Liver (tissue), 9 donors: Measurements from ENCODE around the gene WDR62. TPM values are rescaled to one million over a fixed set of nuclear protein-coding genes. Genes with fewer than 3 reads are reported as not detected.

Source experiments
- DNase-seq: peaks from one replicate; pipeline ENCODE4 v3.0.0-alpha.2; 2017; ENCODE audit warnings: low spot score
- H3K27ac ChIP-seq, 2 donors: one replicate each; pipeline ENCODE4 v1.7.0; 2013; ENCODE audit warnings: inconsistent platforms in 2 of 2, low read length in 2 of 2, control low read depth in 1 of 2, low read depth in 1 of 2, mild to moderate bottlenecking in 1 of 2
- H3K27me3 ChIP-seq, 4 donors: one replicate each; pipeline versions ENCODE4 v1.6.1 to v1.7.0; 2013; ENCODE audit warnings: low read length in 3 of 4, inconsistent platforms in 1 of 4, mild to moderate bottlenecking in 1 of 4, moderate library complexity in 1 of 4; ENCODE audit not compliant: control insufficient read depth in 4 of 4, insufficient read depth in 4 of 4
- H3K36me3 ChIP-seq, 4 donors: one replicate each; pipeline versions ENCODE4 v1.6.1 to v1.7.0; 2013; ENCODE audit warnings: low read length in 3 of 4, mild to moderate bottlenecking in 3 of 4, low read depth in 1 of 4, moderate library complexity in 1 of 4; ENCODE audit not compliant: control insufficient read depth in 4 of 4, insufficient read depth in 3 of 4
- H3K4me1 ChIP-seq, 4 donors: one replicate each; pipeline versions ENCODE4 v1.6.1 to v1.7.0; 2013; ENCODE audit warnings: low read length in 3 of 4, mild to moderate bottlenecking in 3 of 4, moderate library complexity in 1 of 4; ENCODE audit not compliant: control insufficient read depth in 4 of 4, insufficient read depth in 4 of 4
- H3K4me3 ChIP-seq, 3 donors: one replicate each; pipeline versions ENCODE4 v1.6.1 to v1.7.0; 2013; ENCODE audit warnings: low read length in 3 of 3, control low read depth in 1 of 3, low read depth in 1 of 3, mild to moderate bottlenecking in 1 of 3
- H3K9ac ChIP-seq, 2 donors: one replicate each; pipeline ENCODE4 v1.7.0; 2013; ENCODE audit warnings: low read length in 2 of 2, mild to moderate bottlenecking in 2 of 2, moderate library complexity in 2 of 2, control low read depth in 1 of 2, low read depth in 1 of 2
- H3K9me3 ChIP-seq, 4 donors: one replicate each; pipeline versions ENCODE4 v1.6.1 to v1.7.0; 2013; ENCODE audit warnings: low read length in 3 of 4; ENCODE audit not compliant: control insufficient read depth in 4 of 4
- FOXA1 ChIP-seq: IDR thresholded peaks from 2 replicates; pipeline ENCODE4 v1.6.1; 2016; ENCODE audit warnings: antibody characterized with exemption
- FOXA2 ChIP-seq: IDR thresholded peaks from 2 replicates; pipeline ENCODE4 v1.6.1; 2016; ENCODE audit warnings: antibody characterized with exemption
- GABPA ChIP-seq, 2 donors: IDR thresholded peaks in 1 of 2; conservative IDR thresholded peaks in 1 of 2; 2 replicates each; pipeline ENCODE4 v1.6.1; 2016; ENCODE audit warnings: antibody characterized with exemption in 2 of 2, mild to moderate bottlenecking in 1 of 2, moderate library complexity in 1 of 2
- HNF4A ChIP-seq, 2 donors: conservative IDR thresholded peaks; 2 replicates each; pipeline ENCODE4 v1.6.1; 2016; ENCODE audit warnings: antibody characterized with exemption in 2 of 2, mild to moderate bottlenecking in 2 of 2
- JUND ChIP-seq, 2 donors: IDR thresholded peaks; 2 replicates each; pipeline ENCODE4 v1.6.1; 2016; ENCODE audit warnings: antibody characterized with exemption in 2 of 2
- NR2F2 ChIP-seq: IDR thresholded peaks from 2 replicates; pipeline ENCODE4 v1.6.1; 2016; ENCODE audit warnings: antibody characterized with exemption
- RAD21 ChIP-seq, 2 donors: IDR thresholded peaks; 2 replicates each; pipeline ENCODE4 v1.6.1; 2016; ENCODE audit warnings: antibody characterized with exemption in 2 of 2, mild to moderate bottlenecking in 2 of 2
- REST ChIP-seq: IDR thresholded peaks from 2 replicates; pipeline ENCODE4 v1.6.1; 2016; ENCODE audit warnings: antibody characterized with exemption, mild to moderate bottlenecking
- RXRA ChIP-seq, 2 donors: IDR thresholded peaks; 2 replicates each; pipeline ENCODE4 v1.6.1; 2017 to 2018; ENCODE audit warnings: antibody characterized with exemption in 2 of 2, mild to moderate bottlenecking in 1 of 2
- SP1 ChIP-seq: IDR thresholded peaks from 2 replicates; pipeline ENCODE4 v1.6.1; 2018; ENCODE audit warnings: antibody characterized with exemption, mild to moderate bottlenecking
- TAF1 ChIP-seq: conservative IDR thresholded peaks from 2 replicates; pipeline ENCODE4 v1.6.1; 2016; ENCODE audit warnings: antibody characterized with exemption, mild to moderate bottlenecking
- YY1 ChIP-seq: IDR thresholded peaks from 2 replicates; pipeline ENCODE4 v1.6.1; 2016; ENCODE audit warnings: antibody characterized with exemption, mild to moderate bottlenecking
- ZBTB33 ChIP-seq: IDR thresholded peaks from 2 replicates; pipeline ENCODE4 v1.6.1; 2016; ENCODE audit warnings: antibody characterized with exemption
- WGBS: extraction: QIAGEN DNeasy Blood & Tissue Kit; methylation state at CpG from one replicate; pipeline ENCODE4 v1.1.7; 2013; 5-methylcytosine and 5-hydroxymethylcytosine counted together
- polyA plus RNA-seq, 2 donors: library from polyadenylated mRNA; stranded (reverse) in 1 of 2; unstranded in 1 of 2; fragments of 200-250 nt in 1 of 2; fragments of >200 nt in 1 of 2; fragmentation: Nextera tagmentation in 1 of 2; extraction: Ambion mirVana in 1 of 2; gene quantifications; one replicate each; pipeline versions ENCODE4 v1.2.1 to v1.2.3, GENCODE V29; 2013 to 2015
- total RNA-seq, 2 donors: library from RNA; depleted of rRNA; stranded (reverse); fragments of >200 nt; gene quantifications; one replicate each; pipeline ENCODE4 v1.2.3, GENCODE V29; 2014
- TF ChIP-seq, protein P1 (sequence below): IDR thresholded peaks from 2 replicates; pipeline ENCODE4 v1.6.1; 2016; ENCODE audit warnings: antibody characterized with exemption
- TF ChIP-seq, protein P2 (sequence below): fragments of 150-350 bp; IDR thresholded peaks from 2 replicates; pipeline ENCODE4 v1.5.1; 2017; ENCODE audit warnings: improper control_type of control experiment, low read depth, low read length; ENCODE audit not compliant: missing input control
- donor health status: healthy.
- donor health status: healthy.
- donor health status: healthy.
- donor health status: healthy.
- donor health status: healthy.

Gene WDR62
- total and polyA plus RNA-seq, 4 donors: 0.26 to 6.6 (median 0.71) TPM

- H3K4me1 ChIP-seq: peaks cover 11 to 35% (median 25%) of the 10 kb centered on the region in 4 donors
- H3K36me3 ChIP-seq: peaks cover 0 to under 1% (median 0%) of the 10 kb centered on the region in 4 donors
- peak within 1 kb of the TSS; percentile 0 to 53 (median 44) for H3K4me3 ChIP-seq
- H3K9me3 ChIP-seq: no peaks in the 10 kb centered on the region
- peak within 1 kb of the TSS; percentile 10 to 69 for H3K27ac ChIP-seq
- TF ChIP-seq FOXA1 (no peak), RXRA (IDR thresholded peaks at IDR 0.05) (peak in 1 of 2 donors; percentile 33), JUND (IDR thresholded peaks at IDR 0.05) (peak in 1 of 2 donors; percentile 8), HNF4A (conservative IDR thresholded peaks at IDR 0.05) (peak; percentile 61 to 65), TAF1 (no peak), REST (peak; percentile 50), SP1 (peak; percentile 65), RAD21 (IDR thresholded peaks at IDR 0.05) (no peak), YY1 (peak; percentile 84)
- TF ChIP-seq, protein P1, sequence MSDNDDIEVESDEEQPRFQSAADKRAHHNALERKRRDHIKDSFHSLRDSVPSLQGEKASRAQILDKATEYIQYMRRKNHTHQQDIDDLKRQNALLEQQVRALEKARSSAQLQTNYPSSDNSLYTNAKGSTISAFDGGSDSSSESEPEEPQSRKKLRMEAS: peak; percentile 28
- peak; percentile 54 for DNase-seq
- 28% methylated on average over 19 of the region's 19 CpGs for WGBS
- H3K9ac ChIP-seq: peak within 1 kb of the TSS in 1 of 2 donors; percentile 6
- no peaks in the 10 kb centered on the region for H3K27me3 ChIP-seq
These were observed 46.2 kb upstream of the WDR62 start, which contains the start of gene SYNE4 for GRCh38 chr19:36008336-36008978. Gene SYNE4, minus strand, starts transcription at chr19:36008813. Its CDS starts 132 bp downstream, at chr19:36008681.

- Histone ChIP-seq H3K36me3 (no peaks in the 10 kb centered on the region), H3K4me3 (peak overlapping the region in 2 of 3 donors; percentile 23 to 53), H3K4me1 (peaks cover 11 to 39% (median 27%) of the 10 kb centered on the region in 4 donors), H3K9ac (peak overlapping the region in 1 of 2 donors; percentile 6), H3K9me3 (no peaks in the 10 kb centered on the region), H3K27me3 (no peaks in the 10 kb centered on the region), H3K27ac (peak overlapping the region; percentile 9 to 10)
- no peak for TF ChIP-seq GABPA (IDR thresholded peaks at IDR 0.05 in 1 of 2, conservative IDR thresholded peaks at IDR 0.05 in 1 of 2)
- TF ChIP-seq FOXA2: no peak
- TF ChIP-seq, protein P2, sequence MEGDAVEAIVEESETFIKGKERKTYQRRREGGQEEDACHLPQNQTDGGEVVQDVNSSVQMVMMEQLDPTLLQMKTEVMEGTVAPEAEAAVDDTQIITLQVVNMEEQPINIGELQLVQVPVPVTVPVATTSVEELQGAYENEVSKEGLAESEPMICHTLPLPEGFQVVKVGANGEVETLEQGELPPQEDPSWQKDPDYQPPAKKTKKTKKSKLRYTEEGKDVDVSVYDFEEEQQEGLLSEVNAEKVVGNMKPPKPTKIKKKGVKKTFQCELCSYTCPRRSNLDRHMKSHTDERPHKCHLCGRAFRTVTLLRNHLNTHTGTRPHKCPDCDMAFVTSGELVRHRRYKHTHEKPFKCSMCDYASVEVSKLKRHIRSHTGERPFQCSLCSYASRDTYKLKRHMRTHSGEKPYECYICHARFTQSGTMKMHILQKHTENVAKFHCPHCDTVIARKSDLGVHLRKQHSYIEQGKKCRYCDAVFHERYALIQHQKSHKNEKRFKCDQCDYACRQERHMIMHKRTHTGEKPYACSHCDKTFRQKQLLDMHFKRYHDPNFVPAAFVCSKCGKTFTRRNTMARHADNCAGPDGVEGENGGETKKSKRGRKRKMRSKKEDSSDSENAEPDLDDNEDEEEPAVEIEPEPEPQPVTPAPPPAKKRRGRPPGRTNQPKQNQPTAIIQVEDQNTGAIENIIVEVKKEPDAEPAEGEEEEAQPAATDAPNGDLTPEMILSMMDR: no peak
- no peak for TF ChIP-seq RAD21 (IDR thresholded peaks at IDR 0.05)
- TF ChIP-seq NR2F2: no peak
- no peak for TF ChIP-seq HNF4A (conservative IDR thresholded peaks at IDR 0.05)
- no peak for TF ChIP-seq ZBTB33
- under 1% methylated on average over 50 of the region's 50 CpGs for WGBS
- DNase-seq: peak; percentile 52
These were observed 45.5 kb upstream of the WDR62 start for GRCh38 chr19:36009220-36009619.
